ENCODE data around the gene TEX13A.
A peak's percentile ranks its signal among the peaks of the same experiment; 100 is the strongest.

The TEX13A gene

DNA sequence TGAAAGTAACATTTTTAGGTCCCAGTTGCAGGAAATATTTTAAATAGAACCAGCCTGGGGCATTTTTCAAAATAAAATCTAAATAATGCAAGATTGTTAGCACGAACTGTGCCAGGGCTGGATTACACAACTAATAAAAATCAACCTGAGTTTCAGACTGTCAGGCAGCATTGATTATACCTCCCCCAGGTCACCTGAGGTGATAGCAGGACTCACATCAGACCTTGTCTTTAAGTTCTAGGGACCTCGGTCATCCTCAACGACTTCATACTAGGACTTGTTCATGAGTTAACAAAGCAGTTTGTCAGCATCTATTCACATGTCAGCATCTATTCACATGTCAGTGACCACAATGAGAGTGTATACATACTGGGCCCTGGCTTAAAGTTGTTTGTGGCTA, 8.7 kb upstream of the TEX13A start:
- DNase-seq (ENCODE audit: insufficient read length, low spot score) (no peak), FAIRE-seq (no peak)
- TF ChIP-seq POLR2A (IDR thresholded peaks at IDR 0.05; ENCODE audit: low read depth, low read length) (no peak), POLR2AphosphoS5 (IDR thresholded peaks at IDR 0.05; ENCODE audit: low read depth, low read length) (no peak), SPI1 (IDR thresholded peaks at IDR 0.05; ENCODE audit: low read depth, low read length) (no peak), POU2F2 (IDR thresholded peaks at IDR 0.05; ENCODE audit: low read depth, low read length) (no peak), TAF1 (IDR thresholded peaks at IDR 0.05; ENCODE audit: low read depth, low read length) (no peak), PAX5 (IDR thresholded peaks at IDR 0.05; ENCODE audit: insufficient read depth, low read length, severe bottlenecking) (no peak)

- DNase-seq (ENCODE audit: insufficient read length, low spot score) (no peak), FAIRE-seq (no peak)
- TF ChIP-seq PAX5 (IDR thresholded peaks at IDR 0.05; ENCODE audit: insufficient read depth, low read length, severe bottlenecking) (no peak), POLR2AphosphoS5 (IDR thresholded peaks at IDR 0.05; ENCODE audit: low read depth, low read length) (no peak), TAF1 (IDR thresholded peaks at IDR 0.05; ENCODE audit: low read depth, low read length) (no peak), POLR2A (IDR thresholded peaks at IDR 0.05; ENCODE audit: low read depth, low read length) (no peak)
Measured at GRCh38 chrX:105228602-105229001, 8.1 kb upstream of the TEX13A start.

DNA sequence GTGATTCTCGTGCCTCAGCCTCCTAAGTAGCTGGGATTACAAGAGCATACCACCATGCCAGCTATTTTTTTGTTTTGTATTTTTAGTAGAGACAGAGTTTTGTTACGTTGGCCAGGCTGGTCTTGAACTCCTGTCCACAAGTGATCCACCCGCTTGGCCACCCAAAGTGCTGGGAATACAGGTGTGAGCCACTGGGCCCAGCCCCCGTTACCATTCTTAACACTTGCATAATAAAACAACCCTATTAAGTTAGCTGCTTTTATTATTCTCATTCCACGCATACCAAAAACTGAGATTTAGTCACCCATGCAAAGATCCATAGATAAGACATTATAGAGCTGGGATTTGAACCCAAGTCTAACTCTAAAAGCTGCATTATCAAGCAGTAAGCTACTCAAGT, 6.0 kb upstream of the TEX13A start:
- TF ChIP-seq SPI1 (IDR thresholded peaks at IDR 0.05; ENCODE audit: low read depth, low read length) (no peak), PAX5 (IDR thresholded peaks at IDR 0.05; ENCODE audit: insufficient read depth, low read length, severe bottlenecking) (no peak), TAF1 (IDR thresholded peaks at IDR 0.05; ENCODE audit: low read depth, low read length) (no peak), POLR2A (IDR thresholded peaks at IDR 0.05; ENCODE audit: low read depth, low read length) (no peak), POLR2AphosphoS5 (IDR thresholded peaks at IDR 0.05; ENCODE audit: low read depth, low read length) (no peak), POU2F2 (IDR thresholded peaks at IDR 0.05; ENCODE audit: low read depth, low read length) (no peak)
- no peak for FAIRE-seq
- DNase-seq (ENCODE audit: insufficient read length, low spot score) = no peak

- no peak for TF ChIP-seq POLR2A (IDR thresholded peaks at IDR 0.05; ENCODE audit: low read depth, low read length)
- no peak for TF ChIP-seq POU2F2 (IDR thresholded peaks at IDR 0.05; ENCODE audit: low read depth, low read length)
- no peak for TF ChIP-seq PAX5 (IDR thresholded peaks at IDR 0.05; ENCODE audit: insufficient read depth, low read length, severe bottlenecking)
- TF ChIP-seq TAF1 (IDR thresholded peaks at IDR 0.05; ENCODE audit: low read depth, low read length) = no peak
- TF ChIP-seq POLR2AphosphoS5 (IDR thresholded peaks at IDR 0.05; ENCODE audit: low read depth, low read length) = no peak
- TF ChIP-seq SPI1 (IDR thresholded peaks at IDR 0.05; ENCODE audit: low read depth, low read length) = no peak
- DNase-seq (ENCODE audit: insufficient read length, low spot score) (no peak), FAIRE-seq (no peak)
Measured at GRCh38 chrX:105221374-105221773, 880 bp upstream of the TEX13A start.

DNA sequence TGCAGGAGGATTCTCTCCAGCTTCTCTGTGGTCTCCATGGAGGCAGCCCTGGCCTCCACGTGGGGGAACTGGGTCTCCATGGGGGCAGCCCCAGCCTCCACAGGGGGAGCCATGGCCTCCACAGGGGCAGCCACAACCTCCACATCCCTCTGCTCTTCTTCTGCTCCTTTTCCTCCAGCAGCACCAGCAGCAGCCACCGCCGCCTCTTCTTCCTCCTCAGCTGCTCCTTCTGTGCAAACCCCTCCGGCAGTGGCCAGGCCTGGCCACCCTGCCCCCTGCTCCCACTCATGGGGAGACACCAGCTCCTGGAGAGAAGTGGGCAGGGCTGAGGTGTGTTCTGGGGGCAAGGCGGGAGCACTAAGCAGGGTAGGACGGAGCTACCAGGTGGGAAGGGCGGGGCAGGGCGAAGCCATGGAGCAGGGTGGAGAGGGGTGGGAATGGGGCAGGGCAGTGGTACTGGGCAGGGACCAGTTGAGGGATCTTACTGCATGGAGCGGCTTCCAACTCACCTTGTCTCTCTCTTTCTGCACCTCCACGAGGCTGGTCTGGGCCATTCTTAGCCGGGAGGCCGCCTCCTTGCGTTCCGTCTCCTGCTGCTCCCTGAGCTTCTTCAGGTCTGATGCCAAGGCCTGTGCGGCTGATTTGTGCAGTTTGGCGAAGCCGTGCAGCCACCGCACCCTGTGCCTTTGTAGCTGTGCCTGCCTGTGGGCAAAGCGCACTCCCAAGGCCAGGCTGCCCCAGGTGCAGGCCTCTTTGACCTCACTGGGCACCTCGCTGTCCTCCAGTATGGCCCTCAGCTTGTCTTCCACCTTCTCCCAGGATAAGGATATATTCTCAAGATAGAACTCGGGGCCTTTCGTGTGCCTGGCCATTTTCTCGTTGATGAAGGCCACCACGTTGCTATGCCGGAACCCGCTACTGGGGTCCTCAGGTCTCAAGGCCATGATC, 766 bp downstream of the TEX13A start:
- DNase-seq (ENCODE audit: insufficient read length, low spot score) (no peak), FAIRE-seq (no peak)
- no peak for TF ChIP-seq POLR2A (IDR thresholded peaks at IDR 0.05; ENCODE audit: low read depth, low read length)
- no peak for TF ChIP-seq TAF1 (IDR thresholded peaks at IDR 0.05; ENCODE audit: low read depth, low read length)
- TF ChIP-seq PAX5 (IDR thresholded peaks at IDR 0.05; ENCODE audit: insufficient read depth, low read length, severe bottlenecking) = no peak
- TF ChIP-seq SPI1 (IDR thresholded peaks at IDR 0.05; ENCODE audit: low read depth, low read length) = no peak
- TF ChIP-seq POU2F2 (IDR thresholded peaks at IDR 0.05; ENCODE audit: low read depth, low read length) = no peak
- TF ChIP-seq POLR2AphosphoS5 (IDR thresholded peaks at IDR 0.05; ENCODE audit: low read depth, low read length) = no peak

- TF ChIP-seq SPI1 (IDR thresholded peaks at IDR 0.05; ENCODE audit: low read depth, low read length) (no peak), POLR2A (IDR thresholded peaks at IDR 0.05; ENCODE audit: low read depth, low read length) (no peak), POU2F2 (IDR thresholded peaks at IDR 0.05; ENCODE audit: low read depth, low read length) (no peak), TAF1 (IDR thresholded peaks at IDR 0.05; ENCODE audit: low read depth, low read length) (no peak), POLR2AphosphoS5 (IDR thresholded peaks at IDR 0.05; ENCODE audit: low read depth, low read length) (no peak), PAX5 (IDR thresholded peaks at IDR 0.05; ENCODE audit: insufficient read depth, low read length, severe bottlenecking) (no peak)
- no peak for FAIRE-seq
- DNase-seq (ENCODE audit: insufficient read length, low spot score) = no peak
Measured at GRCh38 chrX:105211066-105211575, 9.4 kb downstream of the TEX13A start.

DNA sequence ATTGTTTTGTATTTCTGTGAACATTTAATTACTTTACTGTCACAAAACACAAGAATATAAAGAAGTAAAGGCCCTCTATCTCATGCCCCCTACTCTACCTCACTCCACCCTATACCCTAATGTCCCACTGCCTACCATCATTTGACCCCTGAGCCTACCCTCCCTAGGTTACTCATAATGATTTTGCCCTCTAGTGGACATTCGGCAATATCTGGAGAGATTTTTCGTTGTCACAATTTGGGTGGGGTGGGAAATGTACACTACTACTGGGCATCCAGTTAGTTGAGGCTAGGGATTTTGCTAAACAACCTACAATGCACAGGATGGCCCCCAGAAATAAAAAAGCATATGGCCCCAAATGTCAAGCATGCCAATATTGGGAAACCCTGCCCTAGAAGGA, 10.2 kb downstream of the TEX13A start:
- no peak for DNase-seq (ENCODE audit: insufficient read length, low spot score)
- no peak for TF ChIP-seq POU2F2 (IDR thresholded peaks at IDR 0.05; ENCODE audit: low read depth, low read length)
- TF ChIP-seq POLR2A (IDR thresholded peaks at IDR 0.05; ENCODE audit: low read depth, low read length) = no peak
- TF ChIP-seq PAX5 (IDR thresholded peaks at IDR 0.05; ENCODE audit: insufficient read depth, low read length, severe bottlenecking) = no peak
- no peak for TF ChIP-seq SPI1 (IDR thresholded peaks at IDR 0.05; ENCODE audit: low read depth, low read length)
- TF ChIP-seq POLR2AphosphoS5 (IDR thresholded peaks at IDR 0.05; ENCODE audit: low read depth, low read length) = no peak
- no peak for TF ChIP-seq TAF1 (IDR thresholded peaks at IDR 0.05; ENCODE audit: low read depth, low read length)
- FAIRE-seq = no peak

GRCh38 chrX:105209406-105209805, 11.1 kb downstream of the TEX13A start:
- TF ChIP-seq POU2F2 (IDR thresholded peaks at IDR 0.05; ENCODE audit: low read depth, low read length) = no peak
- no peak for TF ChIP-seq POLR2A (IDR thresholded peaks at IDR 0.05; ENCODE audit: low read depth, low read length)
- no peak for TF ChIP-seq PAX5 (IDR thresholded peaks at IDR 0.05; ENCODE audit: insufficient read depth, low read length, severe bottlenecking)
- no peak for TF ChIP-seq TAF1 (IDR thresholded peaks at IDR 0.05; ENCODE audit: low read depth, low read length)
- TF ChIP-seq SPI1 (IDR thresholded peaks at IDR 0.05; ENCODE audit: low read depth, low read length) = no peak
- no peak for TF ChIP-seq POLR2AphosphoS5 (IDR thresholded peaks at IDR 0.05; ENCODE audit: low read depth, low read length)
- no peak for FAIRE-seq
- no peak for DNase-seq (ENCODE audit: insufficient read length, low spot score)

DNA sequence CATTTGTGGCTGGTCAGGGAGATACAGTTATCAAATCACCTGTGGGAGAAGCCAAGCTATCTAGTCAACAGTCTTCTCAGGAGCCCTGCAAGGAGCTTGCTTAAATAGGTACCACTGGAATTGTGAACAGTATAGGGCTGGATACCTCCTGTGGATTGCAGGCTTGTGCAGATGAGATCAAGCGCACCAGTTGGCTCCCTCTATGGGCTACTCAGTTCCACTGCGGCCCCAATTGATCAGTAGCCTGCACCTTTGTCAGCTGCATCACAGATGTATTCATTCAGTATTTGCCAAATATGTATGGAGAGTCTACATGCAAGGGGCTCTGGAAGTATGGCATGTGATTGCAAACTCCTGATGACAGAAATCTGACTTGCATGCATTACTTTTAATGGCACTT, 28.6 kb downstream of the TEX13A start:
- no peak for DNase-seq (ENCODE audit: insufficient read length, low spot score)
- FAIRE-seq = peak; percentile 81
- TF ChIP-seq POU2F2 (IDR thresholded peaks at IDR 0.05; ENCODE audit: low read depth, low read length) = no peak
- TF ChIP-seq POLR2A (IDR thresholded peaks at IDR 0.05; ENCODE audit: low read depth, low read length) = no peak
- no peak for TF ChIP-seq TAF1 (IDR thresholded peaks at IDR 0.05; ENCODE audit: low read depth, low read length)
- TF ChIP-seq SPI1 (IDR thresholded peaks at IDR 0.05; ENCODE audit: low read depth, low read length) = no peak

Data from GM12891 (cell line).